ENCODE data around the gene HAT1. TPM values are rescaled to one million over a fixed set of nuclear protein-coding genes. Genes with fewer than 3 reads are reported as not detected.

HAT1 gene
- total RNA-seq, 1 experiment from 2014 or later: 151 TPM

Other genes with a start within 250 kb of the HAT1 start
- gene DYNC1I2, start 235.0 kb upstream of the HAT1 start, total RNA-seq (2014; rRNA removed; shearing (Covaris generic)): 98.3 and 148 TPM in 2 replicates
- gene SLC25A12, start 28.2 kb upstream of the HAT1 start, total RNA-seq (2014; rRNA removed; shearing (Covaris generic)): 25.1 and 32.3 TPM in 2 replicates
- 6.8 and 7.8 TPM in 2 replicates for gene METAP1D, start 77.5 kb downstream of the HAT1 start, total RNA-seq (2014; rRNA removed; shearing (Covaris generic))
- gene DLX1, start 163.0 kb downstream of the HAT1 start, total RNA-seq (2014; rRNA removed; shearing (Covaris generic)): 5.6 and 6.8 TPM in 2 replicates
- 1.9 and 4.2 TPM in 2 replicates for gene DLX2, start 180.4 kb downstream of the HAT1 start, total RNA-seq (2014; rRNA removed; shearing (Covaris generic))

Measured in M059J (cell line).